Measurements from ENCODE around the gene RNF169.
A peak's percentile ranks its signal among the peaks of the same experiment; 100 is the strongest.
"Not testable (repeated sequence)": the region's sequence is repeated elsewhere in the genome, so short reads cannot be mapped to it uniquely, and the experiment has no call there.

The RNF169 gene

DNA sequence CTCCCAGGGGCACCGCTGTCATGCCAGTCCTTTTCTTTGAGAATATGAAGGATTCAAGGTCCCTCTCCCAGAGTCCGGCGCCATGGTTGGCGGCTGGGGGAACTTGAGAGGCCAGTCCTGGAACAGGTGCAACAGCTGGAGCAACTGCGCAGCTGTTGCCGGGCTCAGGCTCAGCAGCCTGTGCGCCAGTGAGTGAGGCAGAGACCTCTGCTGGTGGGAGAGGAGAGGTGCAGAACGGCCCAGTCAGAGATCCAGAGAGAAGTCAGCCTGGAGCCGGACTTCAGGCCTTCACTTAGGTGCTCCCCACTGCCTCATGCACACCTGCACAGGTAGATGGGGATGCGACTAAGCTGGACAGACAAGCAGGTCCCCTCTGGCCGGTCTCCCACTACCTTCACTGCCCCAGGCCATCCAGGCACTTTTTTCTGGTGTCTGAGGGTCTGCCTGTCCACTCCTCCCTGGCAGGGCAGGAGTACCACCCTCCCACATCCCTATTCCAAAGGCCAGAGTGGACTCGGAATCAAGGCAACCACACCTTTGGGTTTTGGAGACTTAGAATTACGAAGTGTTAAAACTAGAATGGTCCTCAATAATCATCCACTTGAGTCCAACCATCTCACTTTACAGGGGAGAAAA, 22.0 kb upstream of the RNF169 start:
- DNase-seq (ENCODE audit: low read depth, low spot score) = peak; percentile 86

DNA sequence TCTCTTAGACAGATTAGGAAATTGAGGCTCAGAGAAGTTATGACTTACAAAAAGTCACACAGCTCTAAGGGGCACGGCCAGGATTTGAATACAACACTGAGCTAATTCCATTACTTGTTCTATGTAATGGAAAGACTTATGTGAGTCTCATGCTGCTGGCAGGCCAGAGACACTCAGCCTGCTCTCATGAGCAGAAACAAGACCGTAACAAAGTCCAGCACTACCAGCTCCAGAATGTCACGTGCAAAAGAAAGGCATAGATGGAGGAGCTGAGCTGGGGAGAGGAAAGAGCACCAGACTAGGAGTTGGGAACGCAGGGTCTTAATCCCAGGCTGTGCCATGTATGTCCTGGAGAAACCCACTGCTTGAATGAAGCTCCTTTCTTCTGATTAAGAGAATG, 19.3 kb upstream of the RNF169 start:
- DNase-seq (ENCODE audit: low read depth, low spot score) = no peak

DNA sequence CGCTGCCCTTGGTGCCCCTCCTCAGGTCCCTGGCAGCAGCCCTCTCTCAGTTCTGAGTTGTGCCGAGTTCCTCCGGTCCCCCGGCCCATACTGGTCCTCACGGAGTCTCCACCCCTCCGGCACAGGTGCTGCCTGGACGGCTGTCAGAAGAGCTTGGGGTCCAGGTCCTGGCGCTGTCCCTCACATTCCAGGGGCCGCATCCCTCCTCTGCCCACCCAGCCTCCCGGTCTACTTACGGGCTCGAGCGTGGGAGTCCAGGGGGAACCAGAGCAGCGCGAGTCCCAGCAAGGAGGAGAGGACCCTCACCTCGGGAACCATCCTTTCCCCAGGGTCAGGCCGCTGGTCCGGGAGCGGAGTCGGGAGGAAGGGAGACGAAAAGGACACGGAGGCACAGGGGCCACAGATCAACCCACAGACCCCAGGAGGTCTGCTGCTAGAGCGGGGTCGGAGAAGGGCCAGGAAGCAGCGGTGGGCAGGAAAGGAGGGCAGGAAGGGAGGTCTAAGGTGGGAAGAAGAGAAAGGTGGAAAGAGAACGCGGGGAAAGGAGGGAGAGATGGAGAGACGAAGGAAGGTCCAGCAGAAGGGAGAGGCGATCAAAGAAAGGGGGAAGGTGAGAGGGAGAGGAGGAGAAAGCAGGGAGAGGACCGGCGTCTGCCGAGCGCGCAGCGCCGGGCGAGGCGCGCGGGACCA, 17.9 kb upstream of the RNF169 start:
- no peak for DNase-seq (ENCODE audit: low read depth, low spot score)

DNA sequence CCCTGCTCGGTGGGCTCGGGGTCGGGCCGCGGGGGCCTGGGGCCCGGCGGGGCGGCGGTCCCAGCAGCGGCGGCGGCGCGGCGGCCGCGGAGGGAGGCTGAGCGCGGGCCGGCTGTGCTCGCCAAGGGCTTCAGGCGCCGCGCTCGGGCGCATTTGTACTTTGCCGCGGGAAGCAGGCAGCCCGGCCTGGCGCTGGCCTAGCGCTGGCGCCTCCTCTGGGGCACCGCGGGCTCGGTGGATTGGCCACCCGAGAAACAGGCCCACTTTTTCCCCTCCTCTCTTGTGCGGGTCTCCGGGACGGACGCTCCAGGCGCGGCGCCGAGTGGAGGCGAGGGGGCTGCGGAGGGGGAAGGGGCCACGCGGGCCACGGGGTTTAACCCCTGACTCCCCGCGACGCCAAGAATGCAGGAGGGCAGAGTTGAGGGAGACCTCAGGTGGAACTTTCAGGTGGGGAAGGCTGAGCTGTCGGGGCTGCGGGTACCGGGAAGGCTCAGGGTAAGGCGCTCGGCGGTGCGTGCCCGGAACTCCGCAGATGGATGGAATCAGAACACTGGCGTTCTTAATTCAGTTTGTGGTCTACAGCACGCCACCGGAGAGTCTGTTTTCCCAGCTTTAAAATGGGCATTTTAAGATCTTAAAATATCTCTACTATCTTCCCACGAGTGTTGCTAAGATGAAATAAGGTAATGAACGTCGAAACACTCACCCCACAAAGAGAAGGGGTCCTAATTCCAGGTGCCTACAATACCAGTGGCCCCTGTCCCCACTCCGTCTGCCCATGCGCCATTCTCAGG, 17.2 kb upstream of the RNF169 start, which contains the start of gene CHRDL2:
CHRDL2 (minus strand) TSS at position 126 of the 794 bp plus-strand sequence. CDS start 538 bp downstream, outside the sequence.
- DNase-seq (ENCODE audit: low read depth, low spot score) = no peak

DNA sequence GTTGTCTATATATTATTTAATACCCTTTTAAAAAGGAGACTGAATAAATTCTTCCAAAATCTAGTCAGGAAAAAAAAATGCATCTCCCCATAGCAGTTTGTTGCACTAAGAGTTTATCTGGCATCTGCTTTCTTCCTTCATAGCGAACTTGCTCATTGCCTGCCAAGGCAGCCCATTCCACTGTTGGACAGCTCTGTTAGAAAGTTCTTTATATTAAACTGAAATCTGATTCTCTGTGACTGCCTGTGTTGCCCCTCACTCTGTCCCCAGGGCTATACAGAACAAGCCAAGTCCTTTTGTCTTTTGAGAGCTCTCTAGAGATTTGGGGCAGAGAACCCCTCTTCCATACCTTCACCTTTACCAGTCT, 14.1 kb upstream of the RNF169 start:
- DNase-seq (ENCODE audit: low read depth, low spot score) = no peak

DNA sequence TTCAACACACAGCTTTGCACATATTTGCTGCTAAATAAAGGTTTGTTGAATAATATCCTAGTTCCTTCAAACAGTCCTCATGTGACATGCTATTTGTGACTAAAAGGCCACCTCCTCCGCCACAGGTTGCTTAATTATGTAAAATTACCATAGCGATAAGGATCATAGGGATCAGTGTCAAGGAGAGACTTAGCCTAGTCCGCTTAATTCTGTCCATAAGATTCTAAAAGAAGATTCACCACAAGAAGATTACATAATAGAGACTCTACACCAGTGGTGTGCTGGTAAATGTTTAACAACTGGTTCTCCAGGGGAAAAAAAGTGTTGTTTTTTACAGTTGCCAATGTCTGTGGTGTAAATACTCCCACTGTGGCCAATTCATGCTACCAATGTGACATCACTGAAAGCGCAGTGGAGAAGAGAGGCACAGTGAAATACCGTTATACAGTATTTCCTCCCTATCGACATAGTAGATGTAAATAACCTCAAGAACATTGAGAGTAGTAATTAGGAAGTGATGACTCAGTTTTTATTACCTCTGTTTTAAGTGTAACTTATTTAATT, 13.2 kb upstream of the RNF169 start:
- no peak for DNase-seq (ENCODE audit: low read depth, low spot score)

DNA sequence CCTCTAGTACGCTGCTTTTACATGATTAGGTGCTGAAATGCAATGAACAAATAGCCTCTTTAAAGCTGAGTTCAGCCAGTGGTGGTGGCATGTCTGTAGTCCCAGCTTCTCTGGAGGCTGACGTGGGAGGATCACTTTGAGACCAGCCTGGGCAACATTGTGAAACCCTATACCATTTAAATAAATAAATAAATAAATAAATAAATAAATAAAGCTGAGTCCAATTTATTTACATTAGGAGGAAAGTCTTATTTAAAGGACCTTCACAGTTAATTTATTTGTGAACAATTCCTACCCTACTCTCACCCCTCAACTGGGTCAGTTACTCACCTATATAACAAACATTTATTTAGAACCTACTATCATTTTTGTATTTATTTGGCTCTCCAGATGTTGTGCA, 12.6 kb upstream of the RNF169 start:
- DNase-seq (ENCODE audit: low read depth, low spot score) = no peak

DNA sequence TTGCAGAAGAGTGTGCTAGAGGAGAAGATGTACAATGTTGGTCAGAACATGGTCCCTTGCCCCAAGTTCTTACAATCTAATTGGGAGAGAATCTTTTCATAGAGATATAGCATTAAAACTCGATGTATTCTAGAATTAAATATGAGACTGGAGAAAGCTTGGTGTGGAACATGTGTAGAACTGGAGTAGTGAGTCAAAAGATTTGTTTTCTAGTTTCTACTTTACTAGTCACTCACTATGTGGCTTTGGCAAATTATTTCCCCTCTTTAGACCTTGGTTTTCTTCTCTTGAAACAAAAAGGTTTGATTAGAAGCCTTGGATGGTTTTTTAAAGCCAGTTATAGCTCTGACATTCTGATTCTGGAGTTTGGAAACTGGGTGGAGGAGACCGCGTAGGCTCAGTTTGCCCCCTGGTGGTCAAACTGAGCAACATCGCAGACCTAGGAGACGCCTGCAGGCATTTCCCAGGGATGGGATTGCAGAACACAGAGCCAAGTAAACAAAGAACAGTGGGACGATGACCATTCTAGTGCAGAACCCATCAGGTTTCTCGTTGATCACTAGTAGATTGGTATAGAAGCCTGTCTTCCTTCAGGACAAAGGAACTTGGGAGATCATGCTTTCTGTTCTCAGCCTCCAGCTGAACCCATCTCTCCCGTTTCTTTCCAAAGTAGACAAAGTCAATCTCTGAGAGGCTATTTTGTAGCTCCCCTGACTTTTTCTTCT, 8.9 kb upstream of the RNF169 start:
- peak; percentile 92 for DNase-seq (ENCODE audit: low read depth, low spot score)

DNA sequence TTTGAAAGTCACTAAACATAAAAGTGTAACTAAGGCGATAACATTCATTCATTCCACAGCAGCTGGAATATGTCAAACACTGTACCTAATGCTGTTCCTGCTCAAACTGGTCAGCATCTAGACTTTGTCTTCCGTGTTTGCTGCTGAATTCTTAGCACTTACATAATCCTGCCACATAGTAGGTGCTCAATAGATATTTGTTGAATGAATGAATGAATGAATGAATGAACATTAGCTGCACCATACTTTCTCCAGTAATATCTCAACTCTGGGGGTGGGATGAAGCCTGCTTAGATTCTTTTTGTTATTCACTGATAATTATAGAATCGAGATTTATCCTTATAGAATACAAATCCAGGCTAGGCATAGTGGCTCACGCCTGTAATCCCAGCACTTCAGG, 6.6 kb upstream of the RNF169 start:
- DNase-seq (ENCODE audit: low read depth, low spot score) = no peak

DNA sequence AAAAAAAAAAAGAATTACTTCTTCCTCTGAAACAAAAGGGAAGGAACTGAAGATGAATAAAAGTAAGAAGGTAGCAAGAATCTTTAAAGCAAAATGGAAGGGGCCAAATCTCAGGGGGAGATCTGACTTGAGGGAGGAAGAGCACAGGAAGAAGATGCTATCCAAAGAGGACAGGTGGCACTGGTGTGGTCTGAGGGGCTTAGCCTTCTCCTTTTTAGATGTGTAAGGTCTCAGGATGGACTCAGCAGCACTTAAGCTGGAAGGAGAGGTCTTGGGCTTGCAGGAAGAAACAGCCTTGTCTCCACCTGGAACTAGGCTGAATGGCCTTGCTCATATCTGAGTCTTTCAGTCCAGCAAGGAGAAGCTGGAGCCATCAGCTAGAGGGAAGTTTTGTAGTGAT, 5.0 kb upstream of the RNF169 start:
- DNase-seq (ENCODE audit: low read depth, low spot score) = no peak

DNA sequence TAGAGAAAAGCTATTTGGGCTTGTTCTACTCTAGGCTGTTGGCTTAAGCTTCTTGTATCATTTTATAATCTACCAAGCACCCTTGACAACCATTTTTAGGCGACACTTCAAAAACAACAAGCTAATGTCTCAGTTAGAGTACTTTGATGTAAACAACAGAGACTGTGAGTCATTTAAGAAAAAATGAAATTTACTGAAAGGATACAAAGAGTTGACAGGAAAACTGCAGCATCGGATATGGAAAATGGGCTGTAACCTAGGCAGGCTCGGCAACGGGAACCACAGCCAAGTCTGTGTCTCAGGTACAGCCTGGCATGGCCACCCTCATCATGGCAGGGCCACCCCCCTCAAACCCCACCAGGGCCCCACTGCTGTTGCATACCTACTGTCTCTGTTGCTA, 4.4 kb upstream of the RNF169 start:
- DNase-seq (ENCODE audit: low read depth, low spot score) = no peak

DNA sequence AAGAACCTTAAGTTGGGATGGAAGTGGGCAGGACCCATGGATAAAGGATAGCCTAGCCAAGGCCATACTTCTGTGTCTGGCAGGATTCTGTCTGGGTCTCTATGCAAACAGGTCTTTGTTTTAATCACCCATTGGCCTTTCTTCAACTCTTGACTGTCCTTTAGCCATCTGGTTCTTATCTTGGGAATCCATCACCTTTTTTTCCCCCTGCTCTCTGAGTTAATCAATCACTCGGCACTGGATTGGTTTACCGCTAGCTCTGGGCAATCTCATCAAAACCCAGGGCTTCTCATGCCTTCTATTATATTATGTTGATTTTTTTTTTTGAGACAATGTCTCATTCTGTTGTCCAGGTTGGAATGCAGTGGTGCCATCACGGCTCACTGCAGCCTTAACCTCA, 1.8 kb upstream of the RNF169 start:
- DNase-seq (ENCODE audit: low read depth, low spot score) = no peak

DNA sequence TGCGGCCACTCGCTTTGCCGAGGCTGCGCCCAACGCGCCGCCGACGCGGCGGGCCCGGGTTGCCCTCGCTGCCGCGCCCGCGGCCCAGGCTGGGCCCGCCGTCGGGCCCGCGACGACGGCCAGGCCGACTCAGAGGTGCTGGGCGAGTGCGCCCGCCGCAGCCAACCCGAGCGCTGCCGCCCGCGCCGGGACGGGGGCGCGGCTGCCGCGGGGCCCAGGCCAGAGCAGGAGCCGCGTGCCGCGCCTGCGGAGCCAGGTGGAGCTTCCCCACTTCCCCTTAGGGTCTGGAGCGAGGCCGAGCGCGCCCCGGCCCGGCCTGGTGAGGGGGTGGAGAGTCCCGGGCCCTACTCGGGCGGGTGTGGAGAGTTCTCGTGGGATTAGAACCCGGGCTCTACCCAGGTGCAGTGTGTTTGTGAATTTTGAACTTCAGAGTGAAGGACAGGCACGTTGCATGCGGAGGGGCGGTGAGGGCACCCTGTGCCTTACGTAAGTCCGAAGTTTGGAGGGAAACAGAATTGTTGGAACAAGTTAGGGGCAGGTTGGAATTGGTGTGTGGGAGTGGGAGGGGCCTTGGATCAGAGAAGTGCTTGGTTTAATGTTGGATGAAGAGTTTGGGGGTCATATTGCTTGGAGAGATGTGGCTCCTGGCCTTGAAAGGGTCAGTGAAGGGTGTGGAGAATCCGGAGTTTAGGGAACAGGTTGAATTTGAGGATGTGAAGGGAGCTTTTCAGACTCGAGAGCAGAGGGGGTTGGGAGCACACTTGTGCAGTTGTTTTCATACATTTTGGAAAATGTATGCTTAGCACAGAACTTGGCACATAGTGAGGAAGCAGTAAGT, 697 bp downstream of the RNF169 start:
- peak; percentile 71 for DNase-seq (ENCODE audit: low read depth, low spot score)

DNA sequence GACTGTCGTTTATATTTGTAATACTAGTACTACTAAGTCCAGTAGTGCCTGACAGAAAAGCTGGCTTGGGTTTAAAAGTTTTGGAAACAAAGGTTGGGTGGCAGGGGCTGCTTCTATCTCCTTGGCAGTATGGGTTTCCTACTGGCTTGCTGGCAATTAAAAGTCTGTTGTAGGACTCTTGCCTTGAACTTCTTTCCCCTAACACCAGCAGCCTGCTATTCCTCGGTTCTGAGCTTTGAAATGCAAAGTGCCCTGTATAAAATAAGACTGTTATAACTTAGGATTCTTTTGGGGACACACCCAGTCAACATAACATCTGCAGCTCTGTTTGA, 1.3 kb downstream of the RNF169 start:
- no peak for DNase-seq (ENCODE audit: low read depth, low spot score)

DNA sequence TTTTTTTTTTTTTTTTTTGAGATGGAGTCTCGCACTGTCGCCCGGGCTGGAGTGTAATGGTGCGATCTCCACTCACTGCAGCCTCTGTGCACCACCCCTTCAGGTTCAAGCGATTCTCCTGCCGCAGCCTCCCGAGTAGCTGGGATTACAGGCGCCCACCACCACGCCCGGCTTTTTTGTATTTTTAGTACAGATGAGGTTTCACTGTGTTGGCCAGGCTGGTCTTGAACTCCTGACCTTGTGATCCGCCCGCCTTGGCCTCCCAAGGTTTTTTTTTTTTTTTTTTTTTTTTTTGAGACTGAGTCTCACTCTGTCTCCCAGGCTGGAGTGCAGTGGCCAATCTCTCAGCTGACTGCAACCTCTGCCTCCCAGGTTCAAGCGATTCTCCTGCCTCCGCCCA, 1.9 kb downstream of the RNF169 start:
- not testable (repeated sequence) for DNase-seq (ENCODE audit: low read depth, low spot score)

DNA sequence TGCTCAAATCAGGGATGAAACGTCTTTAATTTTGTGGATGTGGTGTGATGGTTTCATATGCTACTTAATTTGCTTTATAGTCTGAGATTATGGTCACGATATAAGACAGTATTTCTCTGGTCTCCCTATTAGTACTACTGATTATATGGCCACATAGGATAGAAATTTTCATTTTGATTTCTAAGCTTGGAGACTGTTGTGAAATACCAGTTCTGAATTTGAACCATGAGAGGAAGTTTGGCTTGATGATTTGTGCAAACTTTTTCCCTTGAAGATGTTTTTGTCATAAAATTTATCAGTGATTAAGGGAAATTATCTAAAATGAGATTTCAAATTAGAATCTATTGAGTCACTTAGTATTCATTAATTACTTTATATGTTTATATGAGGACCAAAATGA, 2.7 kb downstream of the RNF169 start:
- no peak for DNase-seq (ENCODE audit: low read depth, low spot score)

DNA sequence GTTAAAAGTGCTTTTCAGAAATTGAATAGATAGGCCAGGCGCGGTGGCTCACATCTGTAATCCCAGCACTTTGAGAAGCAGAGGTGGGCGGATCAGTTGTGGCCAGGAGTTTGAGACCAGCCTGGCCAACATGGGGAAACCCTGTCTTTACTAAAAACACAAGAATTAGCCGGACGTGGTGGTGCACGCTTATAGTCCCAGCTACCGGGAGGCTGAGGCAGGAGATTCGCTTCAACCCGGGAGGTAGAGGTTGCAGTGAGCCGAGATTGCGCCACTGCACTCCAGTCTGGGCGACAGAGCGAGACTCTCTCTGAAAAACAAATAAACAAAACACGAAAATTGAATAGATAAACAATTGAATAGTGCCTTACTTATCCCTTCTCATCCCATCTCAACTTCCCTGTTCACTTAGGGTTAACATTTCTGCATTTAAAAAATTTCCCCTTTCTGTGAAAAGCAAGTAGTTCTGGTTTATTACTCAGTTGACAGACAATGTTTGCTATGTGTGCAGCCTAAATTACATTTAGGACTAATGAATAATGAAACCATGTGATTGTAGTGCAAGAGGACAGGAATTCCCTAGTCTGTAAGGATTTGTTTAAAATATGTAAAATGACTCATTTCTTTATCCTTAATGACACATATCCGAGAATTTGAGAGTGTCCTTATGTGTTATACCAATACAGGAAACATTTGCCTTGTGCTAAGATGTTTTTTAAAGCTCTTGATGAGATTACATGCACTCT, 6.0 kb downstream of the RNF169 start:
- no peak for DNase-seq (ENCODE audit: low read depth, low spot score)

DNA sequence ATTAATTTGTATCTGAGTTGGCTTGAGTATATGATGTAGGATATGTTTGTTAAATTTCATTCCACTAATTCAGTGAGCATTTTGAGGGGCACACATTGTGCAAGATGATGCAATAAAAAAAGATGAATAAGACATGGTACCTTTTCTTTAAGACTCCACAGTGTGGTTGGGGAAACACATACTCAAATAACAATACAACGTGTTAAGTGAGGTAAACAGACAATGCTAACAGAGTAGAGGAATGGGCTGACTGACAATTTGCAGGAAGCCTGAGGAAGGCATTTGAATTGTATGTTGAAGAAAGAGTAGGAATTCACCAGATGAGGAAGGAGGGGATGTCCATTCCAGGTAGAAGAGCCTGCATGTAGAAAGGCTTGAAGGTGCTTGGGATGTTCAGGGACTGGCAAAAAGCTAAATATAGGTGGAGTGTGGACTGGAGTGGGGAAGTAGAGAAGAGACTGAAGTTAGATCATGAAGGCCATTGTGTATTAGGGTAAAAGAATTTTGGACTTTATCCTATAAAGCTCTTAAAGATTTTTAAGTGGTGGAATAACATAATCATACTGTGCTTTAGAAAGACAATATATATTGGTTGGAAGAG, 6.8 kb downstream of the RNF169 start:
- DNase-seq (ENCODE audit: low read depth, low spot score) = no peak

DNA sequence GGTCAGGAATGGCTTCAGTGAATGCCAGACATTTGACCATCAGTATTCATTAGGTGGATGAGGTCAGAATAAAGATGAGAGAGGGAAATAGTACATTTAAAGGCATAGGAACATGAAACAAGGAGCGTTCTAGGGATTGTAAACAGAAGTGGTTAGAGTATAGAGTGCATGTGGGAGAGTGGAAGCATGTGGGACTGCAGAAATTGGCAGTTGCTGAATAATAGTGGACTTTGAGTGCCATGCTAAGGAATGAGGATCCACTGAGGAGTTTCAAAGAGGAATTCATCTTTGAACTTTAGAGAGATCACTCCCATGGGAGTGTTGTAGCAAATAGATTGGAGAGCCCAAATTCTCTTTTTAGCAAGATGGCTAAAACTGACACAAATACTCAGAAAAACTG, 7.9 kb downstream of the RNF169 start:
- DNase-seq (ENCODE audit: low read depth, low spot score) = no peak

DNA sequence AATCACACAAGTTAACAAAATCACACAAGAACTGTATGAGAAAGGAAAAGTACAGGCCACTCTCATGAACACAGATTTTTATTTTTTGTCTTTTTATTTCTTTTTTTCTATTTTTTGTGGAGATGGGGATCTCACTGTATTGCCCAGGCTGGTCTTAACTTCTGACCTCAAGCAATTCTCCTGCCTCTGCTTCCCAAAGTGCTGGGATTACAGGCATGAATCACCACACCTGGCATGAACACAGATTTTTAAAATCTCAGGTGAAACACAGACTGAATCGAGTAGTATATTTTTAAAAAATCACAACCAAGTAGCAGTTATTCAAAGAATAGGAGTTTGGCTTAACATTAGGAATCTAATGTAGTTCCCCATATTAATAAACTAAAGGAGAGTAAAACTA, 18.3 kb downstream of the RNF169 start:
- no peak for DNase-seq (ENCODE audit: low read depth, low spot score)
